ENCODE data around the gene PTCHD4.

PTCHD4 gene

GRCh38 chr6:48111143-48111506, at the start of gene PTCHD4:
PTCHD4 (minus strand) TSS chr6:48111197; CDS start chr6:48068957, 42,240 bp downstream.
- no peaks in the 10 kb centered on the region for H3K36me3 ChIP-seq (ENCODE audit: control insufficient read depth in 1 of 2, insufficient read depth in 2 of 2, low read length in 2 of 2)
- H3K9me3 ChIP-seq (ENCODE audit: control insufficient read depth in 1 of 2, low read length in 2 of 2): peaks cover 0 to under 1% of the 10 kb centered on the region in 2 donors
- H3K27me3 ChIP-seq (ENCODE audit: low read depth, low read length): no peaks in the 10 kb centered on the region
- H3K4me1 ChIP-seq (ENCODE audit: control insufficient read depth in 1 of 2, insufficient read depth in 2 of 2, low read length in 2 of 2): no peaks in the 10 kb centered on the region
- peak within 1 kb of the TSS; percentile 45 to 55 for H3K4me3 ChIP-seq (ENCODE audit: low read depth in 1 of 2, low read length in 2 of 2)
- H3K27ac ChIP-seq (ENCODE audit: low read length): peak within 1 kb of the TSS; percentile 56

- Histone ChIP-seq H3K4me1 (ENCODE audit: control insufficient read depth in 1 of 2, insufficient read depth in 2 of 2, low read length in 2 of 2) (no peaks in the 10 kb centered on the region), H3K27ac (ENCODE audit: low read length) (no peak overlapping the region), H3K36me3 (ENCODE audit: control insufficient read depth in 1 of 2, insufficient read depth in 2 of 2, low read length in 2 of 2) (no peaks in the 10 kb centered on the region), H3K4me3 (ENCODE audit: low read depth in 1 of 2, low read length in 2 of 2) (no peak overlapping the region), H3K9me3 (ENCODE audit: control insufficient read depth in 1 of 2, low read length in 2 of 2) (peaks cover 0 to 10% of the 10 kb centered on the region in 2 donors), H3K27me3 (ENCODE audit: low read depth, low read length) (no peaks in the 10 kb centered on the region)
Observed at GRCh38 chr6:48151142-48151541, 40.1 kb upstream of the PTCHD4 start.

- Histone ChIP-seq H3K9me3 (ENCODE audit: control insufficient read depth in 1 of 2, low read length in 2 of 2) (peaks cover 0 to 10% of the 10 kb centered on the region in 2 donors), H3K36me3 (ENCODE audit: control insufficient read depth in 1 of 2, insufficient read depth in 2 of 2, low read length in 2 of 2) (no peaks in the 10 kb centered on the region), H3K4me3 (ENCODE audit: low read depth in 1 of 2, low read length in 2 of 2) (no peak overlapping the region), H3K4me1 (ENCODE audit: control insufficient read depth in 1 of 2, insufficient read depth in 2 of 2, low read length in 2 of 2) (no peaks in the 10 kb centered on the region), H3K27me3 (ENCODE audit: low read depth, low read length) (no peaks in the 10 kb centered on the region), H3K27ac (ENCODE audit: low read length) (no peak overlapping the region)
Observed at GRCh38 chr6:48150701-48151100, 39.7 kb upstream of the PTCHD4 start.

GRCh38 chr6:48147051-48147450, 36.1 kb upstream of the PTCHD4 start:
- no peak overlapping the region for H3K4me3 ChIP-seq (ENCODE audit: low read depth in 1 of 2, low read length in 2 of 2)
- H3K27me3 ChIP-seq (ENCODE audit: low read depth, low read length): no peaks in the 10 kb centered on the region
- H3K27ac ChIP-seq (ENCODE audit: low read length): no peak overlapping the region
- peaks cover 0 to 3% of the 10 kb centered on the region in 2 donors for H3K9me3 ChIP-seq (ENCODE audit: control insufficient read depth in 1 of 2, low read length in 2 of 2)
- no peaks in the 10 kb centered on the region for H3K4me1 ChIP-seq (ENCODE audit: control insufficient read depth in 1 of 2, insufficient read depth in 2 of 2, low read length in 2 of 2)
- H3K36me3 ChIP-seq (ENCODE audit: control insufficient read depth in 1 of 2, insufficient read depth in 2 of 2, low read length in 2 of 2): no peaks in the 10 kb centered on the region

- Histone ChIP-seq H3K27me3 (ENCODE audit: low read depth, low read length) (no peaks in the 10 kb centered on the region), H3K9me3 (ENCODE audit: control insufficient read depth in 1 of 2, low read length in 2 of 2) (no peaks in the 10 kb centered on the region), H3K4me1 (ENCODE audit: control insufficient read depth in 1 of 2, insufficient read depth in 2 of 2, low read length in 2 of 2) (no peaks in the 10 kb centered on the region)
Observed at GRCh38 chr6:48144021-48144420, 33.0 kb upstream of the PTCHD4 start.

GRCh38 chr6:48141975-48142374, 31.0 kb upstream of the PTCHD4 start:
- H3K27me3 ChIP-seq (ENCODE audit: low read depth, low read length): no peaks in the 10 kb centered on the region
- no peak overlapping the region for H3K4me3 ChIP-seq (ENCODE audit: low read depth in 1 of 2, low read length in 2 of 2)
- H3K9me3 ChIP-seq (ENCODE audit: control insufficient read depth in 1 of 2, low read length in 2 of 2): no peaks in the 10 kb centered on the region
- no peak overlapping the region for H3K27ac ChIP-seq (ENCODE audit: low read length)
- H3K36me3 ChIP-seq (ENCODE audit: control insufficient read depth in 1 of 2, insufficient read depth in 2 of 2, low read length in 2 of 2): no peaks in the 10 kb centered on the region
- no peaks in the 10 kb centered on the region for H3K4me1 ChIP-seq (ENCODE audit: control insufficient read depth in 1 of 2, insufficient read depth in 2 of 2, low read length in 2 of 2)

More at GRCh38 chr6:48144021-48144420, 33.0 kb upstream of the PTCHD4 start:
- Histone ChIP-seq H3K36me3 (ENCODE audit: control insufficient read depth in 1 of 2, insufficient read depth in 2 of 2, low read length in 2 of 2) (no peaks in the 10 kb centered on the region), H3K4me3 (ENCODE audit: low read depth in 1 of 2, low read length in 2 of 2) (no peak overlapping the region), H3K27ac (ENCODE audit: low read length) (no peak overlapping the region)

GRCh38 chr6:48139818-48140614, 29.0 kb upstream of the PTCHD4 start:
- Histone ChIP-seq H3K4me1 (ENCODE audit: control insufficient read depth in 1 of 2, insufficient read depth in 2 of 2, low read length in 2 of 2) (no peaks in the 10 kb centered on the region), H3K36me3 (ENCODE audit: control insufficient read depth in 1 of 2, insufficient read depth in 2 of 2, low read length in 2 of 2) (no peaks in the 10 kb centered on the region), H3K9me3 (ENCODE audit: control insufficient read depth in 1 of 2, low read length in 2 of 2) (no peaks in the 10 kb centered on the region), H3K27me3 (ENCODE audit: low read depth, low read length) (no peaks in the 10 kb centered on the region), H3K4me3 (ENCODE audit: low read depth in 1 of 2, low read length in 2 of 2) (no peak overlapping the region), H3K27ac (ENCODE audit: low read length) (no peak overlapping the region)

GRCh38 chr6:48136856-48137255, 25.9 kb upstream of the PTCHD4 start:
- H3K36me3 ChIP-seq (ENCODE audit: control insufficient read depth in 1 of 2, insufficient read depth in 2 of 2, low read length in 2 of 2): no peaks in the 10 kb centered on the region
- H3K4me3 ChIP-seq (ENCODE audit: low read depth in 1 of 2, low read length in 2 of 2): no peak overlapping the region
- no peaks in the 10 kb centered on the region for H3K9me3 ChIP-seq (ENCODE audit: control insufficient read depth in 1 of 2, low read length in 2 of 2)
- no peaks in the 10 kb centered on the region for H3K4me1 ChIP-seq (ENCODE audit: control insufficient read depth in 1 of 2, insufficient read depth in 2 of 2, low read length in 2 of 2)
- no peak overlapping the region for H3K27ac ChIP-seq (ENCODE audit: low read length)
- no peaks in the 10 kb centered on the region for H3K27me3 ChIP-seq (ENCODE audit: low read depth, low read length)

- Histone ChIP-seq H3K27ac (ENCODE audit: low read length) (no peak overlapping the region), H3K36me3 (ENCODE audit: control insufficient read depth in 1 of 2, insufficient read depth in 2 of 2, low read length in 2 of 2) (no peaks in the 10 kb centered on the region), H3K9me3 (ENCODE audit: control insufficient read depth in 1 of 2, low read length in 2 of 2) (no peaks in the 10 kb centered on the region), H3K4me1 (ENCODE audit: control insufficient read depth in 1 of 2, insufficient read depth in 2 of 2, low read length in 2 of 2) (no peaks in the 10 kb centered on the region), H3K27me3 (ENCODE audit: low read depth, low read length) (no peaks in the 10 kb centered on the region), H3K4me3 (ENCODE audit: low read depth in 1 of 2, low read length in 2 of 2) (no peak overlapping the region)
Observed at GRCh38 chr6:48135323-48136084, 24.5 kb upstream of the PTCHD4 start.

GRCh38 chr6:48134246-48134645, 23.2 kb upstream of the PTCHD4 start:
- Histone ChIP-seq H3K27ac (ENCODE audit: low read length) (no peak overlapping the region), H3K4me1 (ENCODE audit: control insufficient read depth in 1 of 2, insufficient read depth in 2 of 2, low read length in 2 of 2) (no peaks in the 10 kb centered on the region), H3K36me3 (ENCODE audit: control insufficient read depth in 1 of 2, insufficient read depth in 2 of 2, low read length in 2 of 2) (no peaks in the 10 kb centered on the region), H3K4me3 (ENCODE audit: low read depth in 1 of 2, low read length in 2 of 2) (no peak overlapping the region), H3K27me3 (ENCODE audit: low read depth, low read length) (no peaks in the 10 kb centered on the region), H3K9me3 (ENCODE audit: control insufficient read depth in 1 of 2, low read length in 2 of 2) (no peaks in the 10 kb centered on the region)

GRCh38 chr6:48123601-48124000, 12.6 kb upstream of the PTCHD4 start:
- no peaks in the 10 kb centered on the region for H3K36me3 ChIP-seq (ENCODE audit: control insufficient read depth in 1 of 2, insufficient read depth in 2 of 2, low read length in 2 of 2)
- H3K4me1 ChIP-seq (ENCODE audit: control insufficient read depth in 1 of 2, insufficient read depth in 2 of 2, low read length in 2 of 2): no peaks in the 10 kb centered on the region
- H3K27me3 ChIP-seq (ENCODE audit: low read depth, low read length): no peaks in the 10 kb centered on the region
- H3K9me3 ChIP-seq (ENCODE audit: control insufficient read depth in 1 of 2, low read length in 2 of 2): no peaks in the 10 kb centered on the region
- no peak overlapping the region for H3K4me3 ChIP-seq (ENCODE audit: low read depth in 1 of 2, low read length in 2 of 2)
- no peak overlapping the region for H3K27ac ChIP-seq (ENCODE audit: low read length)
